HepG2 (cell line): ENCODE results near the gene RAPH1. TPM values are rescaled to one million over a fixed set of nuclear protein-coding genes. Genes with fewer than 3 reads are reported as not detected.

Experiments
- CEBPZ ChIP-seq: IDR thresholded peaks from 2 replicates; pipeline ENCODE4 v1.6.1; 2012; ENCODE audit warnings: low read length, improper control_type of control experiment
- GATAD1 ChIP-seq: IDR thresholded peaks from 2 replicates; pipeline ENCODE4 v1.6.1; 2016; ENCODE audit warnings: missing genetic modification reagents, missing compliant biosample characterization
- MTF2 ChIP-seq: sonication (generic); formaldehyde crosslinking; IDR thresholded peaks from 2 replicates; pipeline ENCODE4 v1.5.0; 2020; ENCODE audit warnings: missing genetic modification reagents, borderline replicate concordance
- MYNN ChIP-seq: sonication (generic); formaldehyde crosslinking; IDR thresholded peaks from 2 replicates; pipeline ENCODE4 v1.4.0; 2020; ENCODE audit warnings: mild to moderate bottlenecking, low read depth, missing genetic modification reagents
- NFAT5 ChIP-seq: sonication (generic); formaldehyde crosslinking; IDR thresholded peaks from 2 replicates; pipeline ENCODE4 v1.4.0; 2020; ENCODE audit warnings: missing genetic modification reagents
- RXRB ChIP-seq: IDR thresholded peaks from 2 replicates; pipeline ENCODE4 v1.6.1; 2016; ENCODE audit warnings: borderline replicate concordance, missing genetic modification reagents, missing compliant biosample characterization
- SRSF4 ChIP-seq: fragments of 200-400 bp; formaldehyde crosslinking; IDR thresholded peaks from one replicate; pipeline ENCODE4 v1.6.1; 2018; ENCODE audit warnings: mild to moderate bottlenecking, low read depth, low read length, moderate library complexity; ENCODE audit not compliant: poor library complexity, severe bottlenecking
- ZNF33A ChIP-seq: sonication (generic); formaldehyde crosslinking; IDR thresholded peaks from 2 replicates; pipeline ENCODE4 v1.5.1; 2020; ENCODE audit warnings: missing genetic modification reagents, mild to moderate bottlenecking, moderate library complexity, borderline replicate concordance
- ZNF407 ChIP-seq: sonication (generic); formaldehyde crosslinking; IDR thresholded peaks from one replicate; pipeline ENCODE4 v1.5.1; 2020; ENCODE audit warnings: mild to moderate bottlenecking, missing genetic modification reagents; ENCODE audit errors: not compliant biosample characterization
- ZSCAN21 ChIP-seq: sonication (generic); formaldehyde crosslinking; IDR thresholded peaks from 2 replicates; pipeline ENCODE4 v1.8.0; 2022; ENCODE audit warnings: mild to moderate bottlenecking, missing genetic modification reagents, moderate library complexity, borderline replicate concordance
- polyA plus RNA-seq, 8 experiments: library from polyadenylated mRNA; depleted of rRNA in 3 of 8; stranded (reverse) in 7 of 8; unstranded in 1 of 8; fragments of >200 nt; fragmentation: Illumina TruSeq in 4 of 8; extraction: Trizol in 4 of 8; gene quantifications; 2 replicates each; pipeline versions ENCODE4 v1.2.1 to v1.2.3, GENCODE V29; 2011 to 2016; ENCODE audit warnings: low read depth in 4 of 8, missing spikeins in 1 of 8, mixed read lengths in 1 of 8; ENCODE audit not compliant: insufficient read depth in 1 of 8
- total RNA-seq, 5 experiments: library from RNA; depleted of rRNA; stranded (reverse); fragments of >200 nt; fragmentation: Illumina TruSeq; extraction: Trizol; gene quantifications; 2 replicates each; pipeline ENCODE4 v1.2.3, GENCODE V29; 2016; ENCODE audit warnings: low read depth in 1 of 5

RAPH1 gene
- total and polyA plus RNA-seq, 2 of the 13 experiments (the other 11 are each of a cell fraction or from before 2014, with no cell fraction given) = 5.3 to 6.7 TPM

DNA sequence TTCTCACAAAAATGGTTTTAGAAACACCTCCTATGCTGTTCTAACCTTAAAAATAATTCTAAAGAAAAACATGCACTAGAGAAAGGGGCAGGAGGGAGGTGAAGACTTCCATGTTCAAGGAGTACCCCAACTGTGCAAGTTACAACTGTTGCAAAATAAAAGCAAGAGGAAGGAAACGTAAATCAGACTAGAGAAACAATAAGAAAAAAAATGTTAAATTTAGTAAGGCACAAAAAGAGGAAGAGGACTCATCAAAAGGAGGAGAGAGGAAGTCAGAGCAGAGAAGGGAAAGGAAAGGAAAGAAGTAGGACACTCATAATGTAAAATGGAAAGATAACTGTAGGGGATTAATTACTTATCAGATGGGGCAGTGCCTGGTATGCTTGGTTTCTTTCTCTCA, 34.1 kb downstream of the RAPH1 start (continued):
- TF ChIP-seq CEBPZ = no peak
- no peak for TF ChIP-seq MYNN (CRISPR knock-in tag)
- no peak for TF ChIP-seq NFAT5 (CRISPR knock-in tag)
- TF ChIP-seq RXRB = no peak
- no peak for TF ChIP-seq ZNF33A (CRISPR knock-in tag)
- TF ChIP-seq MTF2 = no peak
- TF ChIP-seq GATAD1 (CRISPR knock-in tag) = no peak
- no peak for TF ChIP-seq ZSCAN21 (CRISPR knock-in tag)
- TF ChIP-seq ZNF407 (CRISPR knock-in tag) = no peak
- no peak for TF ChIP-seq SRSF4
- TF ChIP-seq, all 625 proteins: peak for 0
